ENCODE data around the gene THBS4. TPM values are rescaled to one million over a fixed set of nuclear protein-coding genes. Genes with fewer than 3 reads are reported as not detected.

The THBS4 gene
- polyA plus RNA-seq, 1 of the 3 experiments (the other 2 are of a cell fraction): 1.1 TPM

DNA sequence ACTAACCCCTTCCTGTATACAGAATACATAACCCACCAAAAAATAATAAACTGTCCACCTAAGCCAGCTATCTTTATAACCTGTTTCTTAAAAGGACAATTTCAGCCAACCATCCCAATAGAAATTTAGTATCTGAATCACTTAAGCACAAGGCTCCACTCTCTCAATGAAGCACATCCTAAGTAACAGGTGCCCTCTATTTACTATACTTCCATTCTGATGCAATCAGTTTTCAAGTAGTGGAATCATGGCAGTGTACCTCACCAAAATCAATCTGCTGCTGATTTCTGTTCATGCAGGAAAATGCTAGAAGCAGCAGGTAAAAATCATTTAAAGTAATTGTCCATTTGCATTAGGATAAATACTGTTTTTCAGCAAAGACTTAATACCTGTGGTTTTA lies 48.9 kb upstream of the THBS4 start:
- H3F3A ChIP-seq (replicated peaks; ENCODE audit: insufficient read depth): no peaks in the 10 kb centered on the region
- no peaks in the 10 kb centered on the region for H4K20me1 ChIP-seq (ENCODE audit: insufficient read depth)
- ChIA-PET POLR2A (no interaction called here), CTCF (no interaction called here)
- no peaks in the 10 kb centered on the region for H3K9me2 ChIP-seq
- no peak overlapping the region for H3K9ac ChIP-seq
- H3K27ac ChIP-seq (ENCODE audit: low read depth in 2 of 2, low read length in 1 of 2): no peak overlapping the region
- peaks cover 61 to 69% of the 10 kb centered on the region in 2 experiments for H3K36me3 ChIP-seq (replicated peaks in 1 of 2; ENCODE audit: control insufficient read depth in 1 of 2, insufficient read depth in 2 of 2, low read length in 1 of 2)
- no peaks in the 10 kb centered on the region for H3K27me3 ChIP-seq (ENCODE audit: insufficient read depth)
- H2AFZ ChIP-seq (ENCODE audit: low read depth): no peak overlapping the region
- no peak overlapping the region for H3K4me2 ChIP-seq
- peaks cover 4 to 13% of the 10 kb centered on the region in 2 experiments; a peak in 2 of 4 replicates for H3K4me1 ChIP-seq (ENCODE audit: control insufficient read depth in 1 of 2, insufficient read depth in 2 of 2, low read depth in 1 of 2, low read length in 1 of 2)
- H3K79me2 ChIP-seq (ENCODE audit: insufficient read depth): peaks cover 18% of the 10 kb centered on the region
- H3K4me3 ChIP-seq (ENCODE audit: low read depth in 2 of 2, low read length in 1 of 2): no peak overlapping the region
- no peak for DNase-seq
- H3K9me3 ChIP-seq: no peaks in the 10 kb centered on the region
- TF ChIP-seq, protein P1, sequence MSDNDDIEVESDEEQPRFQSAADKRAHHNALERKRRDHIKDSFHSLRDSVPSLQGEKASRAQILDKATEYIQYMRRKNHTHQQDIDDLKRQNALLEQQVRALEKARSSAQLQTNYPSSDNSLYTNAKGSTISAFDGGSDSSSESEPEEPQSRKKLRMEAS (IDR thresholded peaks at IDR 0.05; ENCODE audit: low read depth): no peak
- TF ChIP-seq RCOR1 (IDR thresholded peaks at IDR 0.05; ENCODE audit: low read length) (no peak), ELF1 (IDR thresholded peaks at IDR 0.05) (no peak), GABPA (IDR thresholded peaks at IDR 0.05; ENCODE audit: low read depth) (no peak), NRF1 (IDR thresholded peaks at IDR 0.05; ENCODE audit: low read depth, low read length) (no peak), MXI1 (IDR thresholded peaks at IDR 0.05; ENCODE audit: low read depth, low read length) (no peak), EZH2phosphoT487 (IDR thresholded peaks at IDR 0.05; ENCODE audit: borderline replicate concordance, low read depth) (no peak), TCF12 (IDR thresholded peaks at IDR 0.05) (no peak), RAD21 (IDR thresholded peaks at IDR 0.05; ENCODE audit: low read length) (no peak), TAF1 (IDR thresholded peaks at IDR 0.05; ENCODE audit: borderline replicate concordance, low read depth, low read length) (no peak), CHD2 (IDR thresholded peaks at IDR 0.05; ENCODE audit: low read length, partially characterized antibody) (no peak), YY1 (IDR thresholded peaks at IDR 0.05; ENCODE audit: low read depth) (no peak), SIN3A (IDR thresholded peaks at IDR 0.05; ENCODE audit: borderline replicate concordance, low read depth, low read length) (no peak), EP300 (IDR thresholded peaks at IDR 0.05; ENCODE audit: borderline replicate concordance in 1 of 2, low read depth in 1 of 2, low read length in 1 of 2) (no peak)
- TF ChIP-seq, protein P2, sequence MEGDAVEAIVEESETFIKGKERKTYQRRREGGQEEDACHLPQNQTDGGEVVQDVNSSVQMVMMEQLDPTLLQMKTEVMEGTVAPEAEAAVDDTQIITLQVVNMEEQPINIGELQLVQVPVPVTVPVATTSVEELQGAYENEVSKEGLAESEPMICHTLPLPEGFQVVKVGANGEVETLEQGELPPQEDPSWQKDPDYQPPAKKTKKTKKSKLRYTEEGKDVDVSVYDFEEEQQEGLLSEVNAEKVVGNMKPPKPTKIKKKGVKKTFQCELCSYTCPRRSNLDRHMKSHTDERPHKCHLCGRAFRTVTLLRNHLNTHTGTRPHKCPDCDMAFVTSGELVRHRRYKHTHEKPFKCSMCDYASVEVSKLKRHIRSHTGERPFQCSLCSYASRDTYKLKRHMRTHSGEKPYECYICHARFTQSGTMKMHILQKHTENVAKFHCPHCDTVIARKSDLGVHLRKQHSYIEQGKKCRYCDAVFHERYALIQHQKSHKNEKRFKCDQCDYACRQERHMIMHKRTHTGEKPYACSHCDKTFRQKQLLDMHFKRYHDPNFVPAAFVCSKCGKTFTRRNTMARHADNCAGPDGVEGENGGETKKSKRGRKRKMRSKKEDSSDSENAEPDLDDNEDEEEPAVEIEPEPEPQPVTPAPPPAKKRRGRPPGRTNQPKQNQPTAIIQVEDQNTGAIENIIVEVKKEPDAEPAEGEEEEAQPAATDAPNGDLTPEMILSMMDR (IDR thresholded peaks at IDR 0.05): no peak
- TF ChIP-seq, protein P3, sequence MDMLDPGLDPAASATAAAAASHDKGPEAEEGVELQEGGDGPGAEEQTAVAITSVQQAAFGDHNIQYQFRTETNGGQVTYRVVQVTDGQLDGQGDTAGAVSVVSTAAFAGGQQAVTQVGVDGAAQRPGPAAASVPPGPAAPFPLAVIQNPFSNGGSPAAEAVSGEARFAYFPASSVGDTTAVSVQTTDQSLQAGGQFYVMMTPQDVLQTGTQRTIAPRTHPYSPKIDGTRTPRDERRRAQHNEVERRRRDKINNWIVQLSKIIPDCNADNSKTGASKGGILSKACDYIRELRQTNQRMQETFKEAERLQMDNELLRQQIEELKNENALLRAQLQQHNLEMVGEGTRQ (IDR thresholded peaks at IDR 0.05; ENCODE audit: borderline replicate concordance, low read depth, low read length): no peak
- TF ChIP-seq, protein P4, sequence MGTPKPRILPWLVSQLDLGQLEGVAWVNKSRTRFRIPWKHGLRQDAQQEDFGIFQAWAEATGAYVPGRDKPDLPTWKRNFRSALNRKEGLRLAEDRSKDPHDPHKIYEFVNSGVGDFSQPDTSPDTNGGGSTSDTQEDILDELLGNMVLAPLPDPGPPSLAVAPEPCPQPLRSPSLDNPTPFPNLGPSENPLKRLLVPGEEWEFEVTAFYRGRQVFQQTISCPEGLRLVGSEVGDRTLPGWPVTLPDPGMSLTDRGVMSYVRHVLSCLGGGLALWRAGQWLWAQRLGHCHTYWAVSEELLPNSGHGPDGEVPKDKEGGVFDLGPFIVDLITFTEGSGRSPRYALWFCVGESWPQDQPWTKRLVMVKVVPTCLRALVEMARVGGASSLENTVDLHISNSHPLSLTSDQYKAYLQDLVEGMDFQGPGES (IDR thresholded peaks at IDR 0.05; ENCODE audit: low read depth, low read length): no peak
- TF ChIP-seq, protein P5, sequence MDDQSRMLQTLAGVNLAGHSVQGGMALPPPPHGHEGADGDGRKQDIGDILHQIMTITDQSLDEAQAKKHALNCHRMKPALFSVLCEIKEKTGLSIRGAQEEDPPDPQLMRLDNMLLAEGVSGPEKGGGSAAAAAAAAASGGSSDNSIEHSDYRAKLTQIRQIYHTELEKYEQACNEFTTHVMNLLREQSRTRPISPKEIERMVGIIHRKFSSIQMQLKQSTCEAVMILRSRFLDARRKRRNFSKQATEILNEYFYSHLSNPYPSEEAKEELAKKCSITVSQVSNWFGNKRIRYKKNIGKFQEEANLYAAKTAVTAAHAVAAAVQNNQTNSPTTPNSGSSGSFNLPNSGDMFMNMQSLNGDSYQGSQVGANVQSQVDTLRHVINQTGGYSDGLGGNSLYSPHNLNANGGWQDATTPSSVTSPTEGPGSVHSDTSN (IDR thresholded peaks at IDR 0.05): no peak

All from SK-N-SH (cell line).